ENCODE results near the gene LYPD1.

DNA sequence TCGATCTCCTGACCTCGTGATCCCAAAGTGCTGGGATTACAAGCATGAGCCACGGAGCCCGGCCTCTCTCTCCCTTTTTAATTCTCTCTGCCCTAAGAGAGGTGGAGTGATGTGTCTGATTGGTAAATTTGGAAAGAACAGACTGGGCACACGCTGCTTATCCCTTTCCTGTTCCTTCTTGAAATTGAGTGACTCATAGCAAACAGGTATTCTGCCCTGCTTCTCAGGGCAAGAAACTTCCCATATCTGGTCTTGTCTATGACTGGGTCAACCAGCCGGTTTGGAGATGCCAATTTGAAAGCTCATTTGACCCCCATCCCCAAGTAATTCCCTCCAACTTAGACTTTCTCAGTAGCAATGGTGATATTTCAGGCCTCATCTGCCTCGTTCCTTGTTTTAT lies 15.0 kb downstream of the LYPD1 start:
- TF ChIP-seq, protein P1, sequence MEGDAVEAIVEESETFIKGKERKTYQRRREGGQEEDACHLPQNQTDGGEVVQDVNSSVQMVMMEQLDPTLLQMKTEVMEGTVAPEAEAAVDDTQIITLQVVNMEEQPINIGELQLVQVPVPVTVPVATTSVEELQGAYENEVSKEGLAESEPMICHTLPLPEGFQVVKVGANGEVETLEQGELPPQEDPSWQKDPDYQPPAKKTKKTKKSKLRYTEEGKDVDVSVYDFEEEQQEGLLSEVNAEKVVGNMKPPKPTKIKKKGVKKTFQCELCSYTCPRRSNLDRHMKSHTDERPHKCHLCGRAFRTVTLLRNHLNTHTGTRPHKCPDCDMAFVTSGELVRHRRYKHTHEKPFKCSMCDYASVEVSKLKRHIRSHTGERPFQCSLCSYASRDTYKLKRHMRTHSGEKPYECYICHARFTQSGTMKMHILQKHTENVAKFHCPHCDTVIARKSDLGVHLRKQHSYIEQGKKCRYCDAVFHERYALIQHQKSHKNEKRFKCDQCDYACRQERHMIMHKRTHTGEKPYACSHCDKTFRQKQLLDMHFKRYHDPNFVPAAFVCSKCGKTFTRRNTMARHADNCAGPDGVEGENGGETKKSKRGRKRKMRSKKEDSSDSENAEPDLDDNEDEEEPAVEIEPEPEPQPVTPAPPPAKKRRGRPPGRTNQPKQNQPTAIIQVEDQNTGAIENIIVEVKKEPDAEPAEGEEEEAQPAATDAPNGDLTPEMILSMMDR (IDR thresholded peaks at IDR 0.05): no peak
- TF ChIP-seq POLR2A (IDR thresholded peaks at IDR 0.05): no peak

Data from testis (tissue), 2 donors.